T-helper 17 cell (primary cell): ENCODE data around the gene HID1. TPM values are rescaled to one million over a fixed set of nuclear protein-coding genes. Genes with fewer than 3 reads are reported as not detected.
A peak's percentile ranks its signal among the peaks of the same experiment; 100 is the strongest.
"Not testable (repeated sequence)": the region's sequence is repeated elsewhere in the genome, so short reads cannot be mapped to it uniquely, and the experiment has no call there.

Experiments
- ATAC-seq: fragments of 150-1000 bp; cut with Tn5 transposase; 2 replicates; pipeline ENCODE4 v1.10.0; 2021; ENCODE audit warnings: mild to moderate bottlenecking, moderate library complexity
- DNase-seq, 3 donors: peaks; one replicate each; pipeline versions ENCODE4 v3.0.0 to v3.0.0-alpha.2; 2020 to 2021
- H3K9me3 ChIP-seq: one replicate; pipeline ENCODE4 v1.7.0; 2013; ENCODE audit warnings: low read length, mild to moderate bottlenecking; ENCODE audit not compliant: control insufficient read depth, poor library complexity, severe bottlenecking
- H3K27ac Mint-ChIP-seq: one replicate; pipeline ENCODE4 v1.8.0; 2022; ENCODE audit warnings: mild to moderate bottlenecking, moderate library complexity, mixed read lengths
- H3K27me3 Mint-ChIP-seq: one replicate; pipeline ENCODE4 v1.8.0; 2022; ENCODE audit warnings: mixed read lengths
- H3K36me3 Mint-ChIP-seq: one replicate; pipeline ENCODE4 v1.8.0; 2022; ENCODE audit warnings: low read depth, mixed read lengths
- H3K4me1 Mint-ChIP-seq: one replicate; pipeline ENCODE4 v1.8.0; 2022; ENCODE audit warnings: mild to moderate bottlenecking, mixed read lengths
- H3K4me3 Mint-ChIP-seq: one replicate; pipeline ENCODE4 v1.8.0; 2022; ENCODE audit warnings: mild to moderate bottlenecking, moderate library complexity, mixed read lengths
- total RNA-seq, 4 donors: library from RNA in 2 of 4; stranded (reverse) in 2 of 4; gene quantifications; one replicate each; pipeline ENCODE4 v1.2.3 and lab custom pipeline; 2022 to 2026

HID1 gene
- total RNA-seq, 2 donors from 2014 or later, result 10.6 to 14.9 TPM

DNA sequence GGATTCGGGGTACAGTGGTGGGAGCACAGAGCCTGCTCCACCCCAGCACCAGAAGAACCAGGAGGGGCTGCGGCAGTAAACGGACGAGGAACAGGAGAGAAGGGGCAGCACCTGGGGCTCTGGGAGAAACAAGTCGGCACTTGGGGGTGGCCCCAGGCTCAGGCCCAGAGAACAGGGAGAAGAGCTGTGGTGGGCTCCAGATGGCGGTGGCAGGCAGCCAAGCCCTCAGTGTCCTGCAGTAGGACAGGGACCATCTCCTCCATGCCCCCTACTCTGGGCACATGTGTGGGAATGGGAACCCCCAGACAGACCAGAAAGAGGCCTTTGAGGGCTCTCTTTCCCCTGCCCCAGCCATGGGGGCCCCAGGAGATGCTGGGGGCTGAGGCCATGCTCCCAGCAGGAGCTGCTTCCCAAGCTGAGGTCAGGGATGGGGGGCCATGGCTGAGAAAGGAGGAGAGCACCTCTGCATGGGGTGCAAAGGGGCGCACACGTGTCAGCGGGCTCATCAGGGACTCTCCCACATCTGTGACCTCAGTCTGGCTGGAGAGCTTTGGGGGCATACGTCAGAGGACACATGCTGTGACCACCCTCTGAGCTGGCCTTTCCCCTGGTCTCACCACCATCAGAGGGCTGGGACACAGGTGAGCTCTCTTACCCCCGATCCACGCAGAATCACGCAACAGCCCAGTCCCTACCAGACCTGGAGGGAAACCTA, 56.3 kb downstream of the HID1 start:
- DNase-seq (no peak), ATAC-seq (no peak)
- no peaks in the 10 kb centered on the region for H3K9me3 ChIP-seq
- H3K27me3 Mint-ChIP-seq, result peaks cover 31% of the 10 kb centered on the region
- H3K4me3 Mint-ChIP-seq, result no peak overlapping the region
- no peaks in the 10 kb centered on the region for H3K36me3 Mint-ChIP-seq
- H3K27ac Mint-ChIP-seq, result no peak overlapping the region
- H3K4me1 Mint-ChIP-seq, result peaks cover 2% of the 10 kb centered on the region

- not testable (repeated sequence) for H3K4me1 Mint-ChIP-seq, H3K27ac Mint-ChIP-seq
- peaks cover 13% of the 10 kb centered on the region for H3K27me3 Mint-ChIP-seq
These were observed 61.1 kb downstream of the HID1 start for GRCh38 chr17:74911423-74911822.

DNA sequence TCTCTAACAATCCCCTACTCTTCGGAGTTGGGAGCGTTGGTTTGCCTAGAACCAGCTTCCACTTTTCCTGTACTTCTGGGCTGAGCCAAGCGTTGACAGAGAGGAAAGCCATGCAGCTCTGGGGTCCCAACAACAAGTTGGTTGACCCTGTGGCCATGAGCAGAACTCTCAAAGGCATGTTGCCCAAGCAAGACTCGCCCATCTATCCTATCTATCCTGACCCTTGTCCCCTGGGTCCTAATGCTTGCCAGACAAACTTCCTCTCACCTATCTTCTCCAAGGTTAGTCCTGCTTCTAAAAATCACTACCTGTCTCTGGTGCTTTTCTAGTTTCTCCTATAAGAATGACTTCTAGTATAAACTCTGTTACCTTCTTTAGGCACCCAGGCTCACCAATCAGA, 63.5 kb downstream of the HID1 start:
- not testable (repeated sequence) for ATAC-seq, H3K9me3 ChIP-seq

More at GRCh38 chr17:74911423-74911822, 61.1 kb downstream of the HID1 start:
- not testable (repeated sequence) for H3K36me3 Mint-ChIP-seq, DNase-seq, H3K9me3 ChIP-seq, H3K4me3 Mint-ChIP-seq, ATAC-seq

GRCh38 chr17:74907012-74907411, 65.5 kb downstream of the HID1 start:
- Mint-ChIP-seq H3K27ac (no peak overlapping the region), H3K4me3 (no peak overlapping the region), H3K4me1 (peaks cover 4% of the 10 kb centered on the region), H3K36me3 (no peaks in the 10 kb centered on the region), H3K27me3 (peaks cover 16% of the 10 kb centered on the region)
- no peaks in the 10 kb centered on the region for H3K9me3 ChIP-seq
- DNase-seq, result no peak
- ATAC-seq, result no peak

More for the DNA sequence above, 63.5 kb downstream of the HID1 start:
- H3K4me3 Mint-ChIP-seq, H3K36me3 Mint-ChIP-seq, DNase-seq, H3K27ac Mint-ChIP-seq, H3K4me1 Mint-ChIP-seq, H3K27me3 Mint-ChIP-seq: not testable (repeated sequence)

DNA sequence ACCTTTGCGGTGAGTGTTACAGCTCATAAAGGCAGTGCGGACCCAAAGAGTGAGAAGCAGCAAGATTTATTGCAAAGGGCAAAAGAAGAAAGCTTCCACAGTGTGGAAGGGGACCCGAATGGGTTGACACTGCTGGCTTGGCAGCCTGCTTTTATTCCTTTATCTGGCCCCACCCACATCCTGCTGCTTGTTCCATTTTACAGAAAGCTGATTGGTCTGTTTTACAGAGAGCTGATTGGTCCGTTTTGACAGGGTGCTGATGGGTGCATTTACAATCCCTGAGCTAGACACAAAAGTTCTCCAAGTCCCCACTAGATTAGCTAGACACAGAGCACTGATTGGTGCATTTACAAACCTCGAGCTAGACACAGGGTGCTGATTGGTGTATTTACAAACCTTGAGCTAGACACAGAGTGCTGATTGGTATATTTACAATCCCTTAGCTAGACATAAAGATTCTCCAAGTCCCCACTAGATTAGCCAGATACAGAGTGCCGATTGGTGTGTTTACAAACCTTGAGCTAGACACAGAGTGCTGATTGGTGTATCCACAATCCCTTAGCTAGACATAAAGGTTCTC, 66.3 kb downstream of the HID1 start:
- H3K9me3 ChIP-seq, DNase-seq, H3K4me1 Mint-ChIP-seq, H3K36me3 Mint-ChIP-seq, H3K4me3 Mint-ChIP-seq, ATAC-seq, H3K27ac Mint-ChIP-seq: not testable (repeated sequence)
- peaks cover 21% of the 10 kb centered on the region for H3K27me3 Mint-ChIP-seq

DNA sequence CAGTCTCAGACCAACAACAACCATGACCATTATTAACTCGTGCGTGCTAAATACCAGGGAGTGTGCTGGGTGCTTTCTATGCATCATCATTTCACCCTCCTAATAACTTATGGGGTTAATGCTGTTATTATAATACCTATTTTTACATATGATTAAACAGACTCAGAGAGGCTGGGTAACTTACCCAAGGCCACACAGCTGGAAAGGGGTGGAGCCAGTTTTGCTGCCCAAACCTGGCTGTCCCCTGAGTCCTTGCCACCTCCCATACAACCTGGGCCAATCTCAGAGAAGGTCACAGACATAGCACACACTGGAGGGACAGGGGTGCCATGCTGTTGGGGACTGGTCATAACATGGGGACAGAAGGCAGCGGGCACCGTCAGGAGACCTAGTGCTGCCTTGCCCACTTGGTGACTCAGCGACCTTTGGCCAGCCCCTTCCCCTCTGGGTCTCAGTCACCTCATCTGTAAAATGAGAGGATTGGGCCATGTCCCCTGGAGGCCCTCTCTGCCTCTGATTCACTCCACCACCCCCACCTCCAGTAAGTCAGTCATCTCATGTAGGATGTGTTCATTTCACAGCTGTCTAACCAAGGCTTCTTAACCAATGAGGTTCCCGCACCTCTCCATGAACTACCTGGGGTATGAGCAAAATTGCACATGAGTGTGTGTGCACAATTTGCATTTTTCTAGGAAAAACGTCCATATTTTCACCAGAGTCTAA, 67.7 kb downstream of the HID1 start:
- Mint-ChIP-seq H3K4me1 (peaks cover 4% of the 10 kb centered on the region), H3K27ac (no peak overlapping the region), H3K36me3 (no peaks in the 10 kb centered on the region), H3K27me3 (peaks cover 34% of the 10 kb centered on the region), H3K4me3 (no peak overlapping the region)
- H3K9me3 ChIP-seq, result no peaks in the 10 kb centered on the region
- no peak for DNase-seq
- ATAC-seq, result no peak

- Mint-ChIP-seq H3K27me3 (peaks cover 29% of the 10 kb centered on the region), H3K36me3 (no peaks in the 10 kb centered on the region), H3K4me1 (peaks cover 4% of the 10 kb centered on the region), H3K4me3 (no peak overlapping the region), H3K27ac (peak overlapping the region; percentile 19)
- ATAC-seq, result no peak
- no peaks in the 10 kb centered on the region for H3K9me3 ChIP-seq
- DNase-seq, result no peak
These were observed 68.9 kb downstream of the HID1 start for GRCh38 chr17:74903671-74904070.

GRCh38 chr17:74903034-74903433, 69.5 kb downstream of the HID1 start:
- DNase-seq (no peak), ATAC-seq (no peak)
- H3K4me1 Mint-ChIP-seq, result no peaks in the 10 kb centered on the region
- H3K9me3 ChIP-seq, result no peaks in the 10 kb centered on the region
- H3K27ac Mint-ChIP-seq, result no peak overlapping the region
- H3K27me3 Mint-ChIP-seq, result peaks cover 29% of the 10 kb centered on the region
- H3K36me3 Mint-ChIP-seq, result no peaks in the 10 kb centered on the region
- no peak overlapping the region for H3K4me3 Mint-ChIP-seq

GRCh38 chr17:74901353-74902135, 71.0 kb downstream of the HID1 start:
- ATAC-seq (no peak), DNase-seq (no peak)
- no peak overlapping the region for H3K27ac Mint-ChIP-seq
- peaks cover 34% of the 10 kb centered on the region for H3K27me3 Mint-ChIP-seq
- H3K4me3 Mint-ChIP-seq, result no peak overlapping the region
- H3K4me1 Mint-ChIP-seq, result peaks cover under 1% of the 10 kb centered on the region
- no peaks in the 10 kb centered on the region for H3K9me3 ChIP-seq
- peaks cover under 1% of the 10 kb centered on the region for H3K36me3 Mint-ChIP-seq

Other genes with a start within 250 kb of the HID1 start
- 10 to 100 TPM; 41.4 to 83.3 TPM for gene RAB37, start 235.5 kb downstream of the HID1 start, total RNA-seq
- 100 to 1,000 TPM; 130 to 132 TPM for gene NHERF1, start 224.1 kb downstream of the HID1 start, total RNA-seq
- 10 to 100 TPM; 32.3 to 32.8 TPM for gene NAT9, start 196.4 kb downstream of the HID1 start, total RNA-seq
- gene GRIN2C, start 112.9 kb downstream of the HID1 start, total RNA-seq, result not detected
- gene FDXR, start 99.8 kb downstream of the HID1 start, total RNA-seq, result 1 to 10 TPM; 4.5 to 8.7 TPM
- gene FADS6, start 79.1 kb downstream of the HID1 start, total RNA-seq, result not detected
- gene USH1G, start 49.5 kb downstream of the HID1 start, total RNA-seq, result not detected
- not detected for gene OTOP2, start 48.5 kb downstream of the HID1 start, total RNA-seq
- gene OTOP3, start 36.9 kb downstream of the HID1 start, total RNA-seq, result not detected
- under 1 TPM in 1 of 2 donors, not detected in 1; 0.86 TPM for gene CDR2L, start 14.9 kb upstream of the HID1 start, total RNA-seq
- 10 to 100 TPM; 13.7 to 19.1 TPM for gene MRPL58, start 39.9 kb upstream of the HID1 start, total RNA-seq
- gene ATP5PD, start 74.2 kb upstream of the HID1 start, total RNA-seq, result 100 to 1,000 TPM; 123 to 145 TPM
- gene KCTD2, start 74.5 kb upstream of the HID1 start, total RNA-seq, result 10 to 100 TPM; 20.4 to 27.7 TPM
- gene SLC16A5, start 115.2 kb upstream of the HID1 start, total RNA-seq, result 10 to 100 TPM; 11.7 to 14.9 TPM
- 1 to 10 TPM; 8.9 to 9.3 TPM for gene ARMC7, start 137.2 kb upstream of the HID1 start, total RNA-seq
- 10 to 100 TPM; 20.6 to 29.8 TPM for gene NT5C, start 159.0 kb upstream of the HID1 start, total RNA-seq
- gene JPT1, start 181.8 kb upstream of the HID1 start, total RNA-seq, result 10 to 100 TPM; 40.0 to 46.8 TPM
- gene SUMO2, start 210.2 kb upstream of the HID1 start, total RNA-seq, result 100 to 1,000 TPM; 216 to 236 TPM
- 10 to 100 TPM; 75.0 to 75.3 TPM for gene NUP85, start 232.9 kb upstream of the HID1 start, total RNA-seq